ENCODE measurements around the gene RAVER2.
"Not testable (repeated sequence)": the region's sequence is repeated elsewhere in the genome, so short reads cannot be mapped to it uniquely, and the experiment has no call there.

The RAVER2 gene

GRCh38 chr1:64801851-64802523 is 57.1 kb downstream of the RAVER2 start:
- FAIRE-seq (no peak), DNase-seq (ENCODE audit: low spot score) (no peak)

- no peak for FAIRE-seq
- no peak for DNase-seq (ENCODE audit: low spot score)
Measured at GRCh38 chr1:64809309-64809708, 64.4 kb downstream of the RAVER2 start.

GRCh38 chr1:64810001-64810400 is 65.1 kb downstream of the RAVER2 start:
- no peak for DNase-seq (ENCODE audit: low spot score)
- no peak for FAIRE-seq

GRCh38 chr1:64811131-64811530 is 66.3 kb downstream of the RAVER2 start:
- FAIRE-seq (no peak), DNase-seq (ENCODE audit: low spot score) (no peak)

- no peak for DNase-seq (ENCODE audit: low spot score)
- FAIRE-seq, result no peak
Measured at GRCh38 chr1:64814427-64814826, 69.6 kb downstream of the RAVER2 start.

GRCh38 chr1:64817364-64817763 is 72.5 kb downstream of the RAVER2 start:
- not testable (repeated sequence) for FAIRE-seq; DNase-seq (ENCODE audit: low spot score)

- FAIRE-seq; DNase-seq (ENCODE audit: low spot score): not testable (repeated sequence)
Measured at GRCh38 chr1:64820572-64820971, 75.7 kb downstream of the RAVER2 start.

GRCh38 chr1:64822621-64823020 is 77.7 kb downstream of the RAVER2 start:
- no peak for DNase-seq (ENCODE audit: low spot score)
- no peak for FAIRE-seq

- FAIRE-seq (peak; percentile 74), DNase-seq (ENCODE audit: low spot score) (peak; percentile 63)
Measured at GRCh38 chr1:64823691-64824476, 79.0 kb downstream of the RAVER2 start.

- DNase-seq (ENCODE audit: low spot score), result no peak
- no peak for FAIRE-seq
Measured at GRCh38 chr1:64826991-64827390, 82.1 kb downstream of the RAVER2 start.

- DNase-seq (ENCODE audit: low spot score) (no peak), FAIRE-seq (no peak)
Measured at GRCh38 chr1:64828829-64829228, 84.0 kb downstream of the RAVER2 start.

GRCh38 chr1:64829411-64830029 is 84.6 kb downstream of the RAVER2 start:
- DNase-seq (ENCODE audit: low spot score) (no peak), FAIRE-seq (no peak)

- FAIRE-seq, result no peak
- DNase-seq (ENCODE audit: low spot score), result no peak
Measured at GRCh38 chr1:64830030-64830651, 85.3 kb downstream of the RAVER2 start.

GRCh38 chr1:64834734-64835133 is 89.9 kb downstream of the RAVER2 start:
- FAIRE-seq (no peak), DNase-seq (ENCODE audit: low spot score) (no peak)

GRCh38 chr1:64836802-64837201 is 91.9 kb downstream of the RAVER2 start:
- DNase-seq (ENCODE audit: low spot score) (no peak), FAIRE-seq (no peak)

- FAIRE-seq (no peak), DNase-seq (ENCODE audit: low spot score) (no peak)
Measured at GRCh38 chr1:64838486-64838885, 93.6 kb downstream of the RAVER2 start.

GRCh38 chr1:64839261-64839660 is 94.4 kb downstream of the RAVER2 start:
- FAIRE-seq (no peak), DNase-seq (ENCODE audit: low spot score) (no peak)

GRCh38 chr1:64839732-64840405 is 95.0 kb downstream of the RAVER2 start:
- no peak for FAIRE-seq
- DNase-seq (ENCODE audit: low spot score), result no peak

- DNase-seq (ENCODE audit: low spot score), result no peak
- FAIRE-seq, result no peak
Measured at GRCh38 chr1:64841330-64842065, 96.6 kb downstream of the RAVER2 start.

GRCh38 chr1:64842224-64842623 is 97.3 kb downstream of the RAVER2 start:
- FAIRE-seq (no peak), DNase-seq (ENCODE audit: low spot score) (no peak)

- FAIRE-seq (no peak), DNase-seq (ENCODE audit: low spot score) (no peak)
Measured at GRCh38 chr1:64843675-64844074, 98.8 kb downstream of the RAVER2 start.

Measured in urothelium cell line (cell line).